CD4-positive, CD25-positive, alpha-beta regulatory T cell (primary cell): ENCODE data around the gene BRF1. TPM values are rescaled to one million over a fixed set of nuclear protein-coding genes. Genes with fewer than 3 reads are reported as not detected.

Source experiments
- ATAC-seq, 2 donors: fragments of 150-1000 bp; cut with Tn5 transposase; one replicate each; pipeline ENCODE4 v1.10.0; 2021; ENCODE audit warnings: low read depth in 2 of 2, moderate number of reproducible peaks in 2 of 2, moderate library complexity in 1 of 2
- DNase-seq, 3 donors: peaks; one replicate each; pipeline versions ENCODE4 v3.0.0 to v3.0.0-alpha.2; 2012 to 2022; ENCODE audit warnings: mixed read lengths in 1 of 3
- H3K27ac ChIP-seq: one replicate; pipeline ENCODE4 v1.7.0; 2013; ENCODE audit warnings: mild to moderate bottlenecking, low read length; ENCODE audit not compliant: insufficient read depth, poor library complexity, severe bottlenecking
- H3K27me3 ChIP-seq: one replicate; pipeline ENCODE4 v1.7.0; 2013; ENCODE audit warnings: low read length; ENCODE audit not compliant: control insufficient read depth, insufficient read depth
- H3K36me3 ChIP-seq: one replicate; pipeline ENCODE4 v1.7.0; 2013; ENCODE audit warnings: mild to moderate bottlenecking, low read length, moderate library complexity; ENCODE audit not compliant: control insufficient read depth, insufficient read depth
- H3K4me1 ChIP-seq: 2 replicates; pipeline ENCODE4 v1.7.0; 2013; ENCODE audit warnings: mild to moderate bottlenecking, low read length; ENCODE audit not compliant: insufficient read depth, control insufficient read depth, poor library complexity, severe bottlenecking
- H3K4me3 ChIP-seq: one replicate; pipeline ENCODE4 v1.7.0; 2013; ENCODE audit warnings: low read depth, mild to moderate bottlenecking, low read length, moderate library complexity
- H3K9me3 ChIP-seq, 2 experiments: 1 replicate in 1 of 2; 2 replicates in 1 of 2; pipeline ENCODE4 v1.7.0; 2013; ENCODE audit warnings: low read length in 2 of 2, mild to moderate bottlenecking in 1 of 2, moderate library complexity in 1 of 2; ENCODE audit not compliant: control insufficient read depth in 2 of 2
- H3K27ac Mint-ChIP-seq, 3 donors: one replicate each; pipeline ENCODE4 v1.8.0; 2020 to 2022; ENCODE audit warnings: mild to moderate bottlenecking in 3 of 3, mixed read lengths in 3 of 3, moderate library complexity in 2 of 3
- H3K27me3 Mint-ChIP-seq: one replicate; pipeline ENCODE4 v1.8.0; 2022; ENCODE audit warnings: mild to moderate bottlenecking, mixed read lengths
- H3K36me3 Mint-ChIP-seq: one replicate; pipeline ENCODE4 v1.8.0; 2020; ENCODE audit warnings: mixed read lengths
- H3K4me1 Mint-ChIP-seq, 4 donors: one replicate each; pipeline ENCODE4 v1.8.0; 2020 to 2022; ENCODE audit warnings: mixed read lengths in 4 of 4, mild to moderate bottlenecking in 1 of 4
- H3K4me3 Mint-ChIP-seq, 4 donors: one replicate each; pipeline ENCODE4 v1.8.0; 2020 to 2022; ENCODE audit warnings: mild to moderate bottlenecking in 4 of 4, mixed read lengths in 4 of 4, moderate library complexity in 3 of 4
- H3K9me3 Mint-ChIP-seq, 7 donors: one replicate each; pipeline ENCODE4 v1.8.0; 2020 to 2022; ENCODE audit warnings: mixed read lengths in 7 of 7, mild to moderate bottlenecking in 3 of 7, moderate library complexity in 2 of 7
- polyA plus RNA-seq, 4 donors: library from polyadenylated mRNA; unstranded; fragments of 300-500 nt; fragmentation: Illumina TruSeq; gene quantifications; one replicate each; pipeline ENCODE4 v1.2.3, GENCODE V29; 2021
- total RNA-seq: library from RNA; stranded (reverse); gene quantifications from one replicate; pipeline ENCODE4 v1.2.3, GENCODE V29; 2022

The BRF1 gene
- total and polyA plus RNA-seq, 5 donors from 2014 or later: 5.6 to 58.9 (median 7.6) TPM

- Mint-ChIP-seq H3K27me3 (peaks cover 11% of the 10 kb centered on the region), H3K4me3 (no peak overlapping the region), H3K36me3 (no peaks in the 10 kb centered on the region), H3K9me3 (peaks cover 0 to 2% (median 0%) of the 10 kb centered on the region in 7 donors), H3K27ac (no peak overlapping the region), H3K4me1 (peaks cover 0 to 11% (median 0%) of the 10 kb centered on the region in 4 donors)
- ATAC-seq: no peak
- Histone ChIP-seq H3K4me3 (no peak overlapping the region), H3K4me1 (peaks cover 8% of the 10 kb centered on the region), H3K27me3 (no peaks in the 10 kb centered on the region), H3K27ac (no peak overlapping the region), H3K9me3 (peaks cover 0 to 11% of the 10 kb centered on the region in 2 experiments), H3K36me3 (no peaks in the 10 kb centered on the region)
- no peak for DNase-seq
These were observed 114.8 kb downstream of the BRF1 start for GRCh38 chr14:105185973-105186372.

GRCh38 chr14:105185001-105185400 lies 115.8 kb downstream of the BRF1 start:
- Mint-ChIP-seq H3K9me3 (peaks cover 0 to 2% (median 0%) of the 10 kb centered on the region in 7 donors), H3K27ac (no peak overlapping the region), H3K27me3 (peaks cover 8% of the 10 kb centered on the region), H3K4me1 (peaks cover 0 to 17% (median 2%) of the 10 kb centered on the region in 4 donors), H3K4me3 (peak overlapping the region in 1 of 4 donors; percentile 56), H3K36me3 (no peaks in the 10 kb centered on the region)
- Histone ChIP-seq H3K9me3 (peaks cover 0 to 11% of the 10 kb centered on the region in 2 experiments), H3K27me3 (no peaks in the 10 kb centered on the region), H3K4me3 (no peak overlapping the region), H3K36me3 (no peaks in the 10 kb centered on the region), H3K4me1 (peaks cover 15% of the 10 kb centered on the region), H3K27ac (no peak overlapping the region)
- ATAC-seq (no peak), DNase-seq (no peak)

- no peaks in the 10 kb centered on the region for H3K27me3 ChIP-seq
- H3K4me3 Mint-ChIP-seq: peak overlapping the region in 1 of 4 donors; percentile 16
- peaks cover 0 to 21% (median 3%) of the 10 kb centered on the region in 4 donors for H3K4me1 Mint-ChIP-seq
- no peak overlapping the region for H3K27ac ChIP-seq
- peaks cover 0 to 11% of the 10 kb centered on the region in 2 experiments for H3K9me3 ChIP-seq
- no peak for ATAC-seq
- no peak overlapping the region for H3K27ac Mint-ChIP-seq
- no peaks in the 10 kb centered on the region for H3K36me3 Mint-ChIP-seq
- H3K36me3 ChIP-seq: no peaks in the 10 kb centered on the region
- H3K27me3 Mint-ChIP-seq: peaks cover 8% of the 10 kb centered on the region
- H3K4me1 ChIP-seq: peaks cover 15% of the 10 kb centered on the region
- no peak for DNase-seq
- no peak overlapping the region for H3K4me3 ChIP-seq
- peaks cover 0 to 2% (median 0%) of the 10 kb centered on the region in 7 donors for H3K9me3 Mint-ChIP-seq
These were observed 116.3 kb downstream of the BRF1 start for GRCh38 chr14:105184461-105184860.

- peaks cover 0 to 23% (median 6%) of the 10 kb centered on the region in 4 donors for H3K4me1 Mint-ChIP-seq
These were observed 118.3 kb downstream of the BRF1 start for GRCh38 chr14:105182296-105183020.

GRCh38 chr14:105181549-105182295 lies 119.1 kb downstream of the BRF1 start:
- Histone ChIP-seq H3K36me3 (no peaks in the 10 kb centered on the region), H3K27ac (no peak overlapping the region), H3K4me3 (no peak overlapping the region), H3K27me3 (no peaks in the 10 kb centered on the region), H3K4me1 (peaks cover 15% of the 10 kb centered on the region), H3K9me3 (no peaks in the 10 kb centered on the region)
- Mint-ChIP-seq H3K27ac (no peak overlapping the region), H3K27me3 (no peaks in the 10 kb centered on the region), H3K36me3 (no peaks in the 10 kb centered on the region), H3K4me3 (peak overlapping the region; percentile 61 to 79 (median 68)), H3K4me1 (peaks cover 0 to 23% (median 6%) of the 10 kb centered on the region in 4 donors), H3K9me3 (peaks cover 0 to 2% (median 0%) of the 10 kb centered on the region in 7 donors)
- no peak for ATAC-seq
- DNase-seq: no peak

More at GRCh38 chr14:105182296-105183020, 118.3 kb downstream of the BRF1 start:
- ATAC-seq (no peak), DNase-seq (peak in 1 of 3 donors; percentile 61)
- no peaks in the 10 kb centered on the region for H3K9me3 ChIP-seq
- H3K36me3 Mint-ChIP-seq: no peaks in the 10 kb centered on the region
- no peaks in the 10 kb centered on the region for H3K27me3 Mint-ChIP-seq
- H3K27ac Mint-ChIP-seq: peak overlapping the region in 1 of 3 donors; percentile 85
- peaks cover 0 to 2% (median 0%) of the 10 kb centered on the region in 7 donors for H3K9me3 Mint-ChIP-seq
- H3K27me3 ChIP-seq: no peaks in the 10 kb centered on the region
- peak overlapping the region; percentile 61 to 79 (median 68) for H3K4me3 Mint-ChIP-seq
- H3K27ac ChIP-seq: no peak overlapping the region
- H3K4me3 ChIP-seq: no peak overlapping the region
- H3K4me1 ChIP-seq: peaks cover 15% of the 10 kb centered on the region
- H3K36me3 ChIP-seq: no peaks in the 10 kb centered on the region

GRCh38 chr14:105180592-105181548 lies 119.9 kb downstream of the BRF1 start, which contains the start of gene NUDT14:
Gene NUDT14 (minus strand): TSS chr14:105181312. CDS start chr14:105181209, 103 bp downstream.
- no peaks in the 10 kb centered on the region for H3K36me3 Mint-ChIP-seq
- Histone ChIP-seq H3K9me3 (no peaks in the 10 kb centered on the region), H3K36me3 (no peaks in the 10 kb centered on the region), H3K27ac (no peak within 1 kb of the TSS), H3K4me1 (peaks cover 15% of the 10 kb centered on the region), H3K4me3 (peak within 1 kb of the TSS; percentile 48), H3K27me3 (no peaks in the 10 kb centered on the region)
- H3K4me3 Mint-ChIP-seq: peak within 1 kb of the TSS; percentile 68 to 84 (median 82)
- H3K27me3 Mint-ChIP-seq: no peaks in the 10 kb centered on the region
- peaks cover 0 to 23% (median 6%) of the 10 kb centered on the region in 4 donors for H3K4me1 Mint-ChIP-seq
- peak; percentile 68 to 81 (median 76) for DNase-seq
- peak within 1 kb of the TSS in 1 of 3 donors; percentile 42 for H3K27ac Mint-ChIP-seq
- ATAC-seq: peak; percentile 74 to 80
- peaks cover 0 to 2% (median 0%) of the 10 kb centered on the region in 7 donors for H3K9me3 Mint-ChIP-seq

GRCh38 chr14:105179191-105179590 lies 121.6 kb downstream of the BRF1 start:
- Histone ChIP-seq H3K27ac (no peak overlapping the region), H3K4me3 (no peak overlapping the region), H3K27me3 (no peaks in the 10 kb centered on the region), H3K36me3 (no peaks in the 10 kb centered on the region), H3K4me1 (peaks cover 25% of the 10 kb centered on the region), H3K9me3 (no peaks in the 10 kb centered on the region)
- Mint-ChIP-seq H3K27me3 (no peaks in the 10 kb centered on the region), H3K4me3 (peak overlapping the region in 2 of 4 donors; percentile 31 to 83), H3K27ac (no peak overlapping the region), H3K4me1 (peaks cover 0 to 33% (median 9%) of the 10 kb centered on the region in 4 donors), H3K9me3 (peaks cover 0 to 2% (median 0%) of the 10 kb centered on the region in 7 donors), H3K36me3 (no peaks in the 10 kb centered on the region)
- DNase-seq: no peak
- ATAC-seq: no peak
